HEK293 (cell line): ENCODE measurements around the gene RACK1.
A peak's percentile ranks its signal among the peaks of the same experiment; 100 is the strongest.

Experiments
- HOXD13 ChIP-seq: sonication (generic); formaldehyde crosslinking; IDR thresholded peaks from 2 replicates; pipeline ENCODE4 v1.8.0; 2022; ENCODE audit warnings: missing genetic modification reagents, borderline replicate concordance
- KLF8 ChIP-seq: fragments of 450-650 bp; formaldehyde crosslinking; IDR thresholded peaks from 2 replicates; pipeline ENCODE4 v1.5.1; 2016; ENCODE audit warnings: missing biosample characterization, missing genetic modification characterization
- PRDM1 ChIP-seq: fragments of 450-650 bp; formaldehyde crosslinking; IDR thresholded peaks from 2 replicates; pipeline ENCODE4; 2016; ENCODE audit warnings: missing biosample characterization, missing genetic modification characterization
- SCRT2 ChIP-seq: fragments of 450-650 bp; formaldehyde crosslinking; IDR thresholded peaks from 2 replicates; pipeline ENCODE4 v1.5.1; 2016; ENCODE audit warnings: missing biosample characterization, missing genetic modification characterization
- WT1 ChIP-seq: fragments of 450-650 bp; formaldehyde crosslinking; IDR thresholded peaks from 2 replicates; pipeline ENCODE4 v1.5.1; 2016; ENCODE audit warnings: missing biosample characterization, missing genetic modification characterization
- YY2 ChIP-seq: fragments of 450-650 bp; formaldehyde crosslinking; IDR thresholded peaks from 2 replicates; pipeline ENCODE4 v1.5.1; 2016; ENCODE audit warnings: missing biosample characterization, missing genetic modification characterization
- ZBTB11 ChIP-seq: fragments of 450-650 bp; formaldehyde crosslinking; conservative IDR thresholded peaks from 2 replicates; pipeline ENCODE4 v1.5.1; 2016; ENCODE audit warnings: low read depth, missing biosample characterization, missing genetic modification characterization
- ZBTB21 ChIP-seq: fragments of 450-650 bp; formaldehyde crosslinking; IDR thresholded peaks from 2 replicates; pipeline ENCODE4 v1.5.1; 2017; ENCODE audit warnings: missing biosample characterization, missing genetic modification characterization
- ZFP3 ChIP-seq: fragments of 450-650 bp; formaldehyde crosslinking; IDR thresholded peaks from 2 replicates; pipeline ENCODE4 v1.5.1; 2016; ENCODE audit warnings: low read depth, missing biosample characterization, missing genetic modification characterization
- ZNF114 ChIP-seq: fragments of 450-650 bp; formaldehyde crosslinking; IDR thresholded peaks from 2 replicates; pipeline ENCODE4 v1.5.0; 2017; ENCODE audit warnings: missing biosample characterization, missing genetic modification characterization
- ZNF138 ChIP-seq: fragments of 450-650 bp; formaldehyde crosslinking; IDR thresholded peaks from 2 replicates; pipeline ENCODE4 v1.5.1; 2016; ENCODE audit warnings: missing biosample characterization, missing genetic modification characterization, borderline replicate concordance
- ZNF140 ChIP-seq: fragments of 450-650 bp; formaldehyde crosslinking; IDR thresholded peaks from 2 replicates; pipeline ENCODE4 v1.5.1; 2016; ENCODE audit warnings: missing biosample characterization, missing genetic modification characterization
- ZNF148 ChIP-seq: fragments of 450-650 bp; formaldehyde crosslinking; IDR thresholded peaks from 2 replicates; pipeline ENCODE4 v1.5.0; 2017; ENCODE audit warnings: missing biosample characterization, missing genetic modification characterization, borderline replicate concordance
- ZNF16 ChIP-seq: fragments of 450-650 bp; formaldehyde crosslinking; IDR thresholded peaks from 2 replicates; pipeline ENCODE4 v1.5.1; 2016; ENCODE audit warnings: low read depth, missing biosample characterization, missing genetic modification characterization
- ZNF175 ChIP-seq: fragments of 450-650 bp; formaldehyde crosslinking; IDR thresholded peaks from 2 replicates; pipeline ENCODE4 v1.5.1; 2016; ENCODE audit warnings: missing biosample characterization, missing genetic modification characterization
- ZNF214 ChIP-seq: fragments of 450-650 bp; formaldehyde crosslinking; IDR thresholded peaks from 2 replicates; pipeline ENCODE4 v1.5.1; 2017; ENCODE audit warnings: missing biosample characterization, mild to moderate bottlenecking, missing genetic modification characterization, borderline replicate concordance
- ZNF311 ChIP-seq: fragments of 450-650 bp; formaldehyde crosslinking; IDR thresholded peaks from 2 replicates; pipeline ENCODE4 v1.5.1; 2017; ENCODE audit warnings: missing biosample characterization, missing genetic modification characterization, borderline replicate concordance
- ZNF37A ChIP-seq: fragments of 450-650 bp; IDR thresholded peaks from 2 replicates; pipeline ENCODE4 v1.5.1; 2018; ENCODE audit warnings: missing biosample characterization, missing genetic modification characterization
- ZNF510 ChIP-seq: fragments of 450-650 bp; formaldehyde crosslinking; IDR thresholded peaks from 2 replicates; pipeline ENCODE4 v1.5.1; 2018; ENCODE audit warnings: mild to moderate bottlenecking, missing genetic modification characterization, missing biosample characterization; ENCODE audit not compliant: insufficient replicate concordance
- ZNF514 ChIP-seq: fragments of 450-650 bp; formaldehyde crosslinking; IDR thresholded peaks from 2 replicates; pipeline ENCODE4 v1.5.1; 2016; ENCODE audit warnings: missing biosample characterization, missing genetic modification characterization
- ZNF530 ChIP-seq: fragments of 450-650 bp; formaldehyde crosslinking; IDR thresholded peaks from 2 replicates; pipeline ENCODE4 v1.5.1; 2016; ENCODE audit warnings: low read depth, missing biosample characterization, missing genetic modification characterization
- ZNF555 ChIP-seq: fragments of 450-650 bp; formaldehyde crosslinking; conservative IDR thresholded peaks from 2 replicates; pipeline ENCODE4 v1.5.1; 2017; ENCODE audit warnings: missing biosample characterization, mild to moderate bottlenecking, missing genetic modification characterization, inconsistent platforms
- ZNF571 ChIP-seq: fragments of 450-650 bp; formaldehyde crosslinking; IDR thresholded peaks from 2 replicates; pipeline ENCODE4 v1.5.0; 2017; ENCODE audit warnings: missing biosample characterization, missing genetic modification characterization
- ZNF600 ChIP-seq: fragments of 450-650 bp; formaldehyde crosslinking; IDR thresholded peaks from 2 replicates; pipeline ENCODE4 v1.5.1; 2016; ENCODE audit warnings: missing biosample characterization, missing genetic modification characterization
- ZNF785 ChIP-seq: fragments of 450-650 bp; formaldehyde crosslinking; IDR thresholded peaks from 2 replicates; pipeline ENCODE4 v1.5.1; 2016; ENCODE audit warnings: missing biosample characterization, missing genetic modification characterization
- ZNF792 ChIP-seq: fragments of 450-650 bp; formaldehyde crosslinking; IDR thresholded peaks from 2 replicates; pipeline ENCODE4 v1.5.1; 2016; ENCODE audit warnings: missing biosample characterization, missing genetic modification characterization
- ZNF843 ChIP-seq: fragments of 450-650 bp; formaldehyde crosslinking; IDR thresholded peaks from 2 replicates; pipeline ENCODE4 v1.5.1; 2016; ENCODE audit warnings: missing biosample characterization, missing genetic modification characterization
- ZSCAN30 ChIP-seq: fragments of 450-650 bp; IDR thresholded peaks from 2 replicates; pipeline ENCODE4 v1.5.1; 2018; ENCODE audit warnings: missing biosample characterization, mild to moderate bottlenecking, missing genetic modification characterization, moderate library complexity
- TF ChIP-seq, protein P1 (sequence below): fragments of 450-650 bp; formaldehyde crosslinking; IDR thresholded peaks from 2 replicates; pipeline ENCODE4 v1.5.1; 2016; ENCODE audit warnings: missing biosample characterization, missing genetic modification characterization
- TF ChIP-seq, protein P2 (sequence below): fragments of 450-650 bp; formaldehyde crosslinking; IDR thresholded peaks from 2 replicates; pipeline ENCODE4 v1.5.1; 2016; ENCODE audit warnings: missing biosample characterization, missing genetic modification characterization
- TF ChIP-seq, protein P3 (sequence below): sonication (generic); formaldehyde crosslinking; IDR thresholded peaks from 2 replicates; pipeline ENCODE4 v1.8.1; 2022; ENCODE audit warnings: mild to moderate bottlenecking, moderate library complexity, missing genetic modification reagents

RACK1 gene

DNA sequence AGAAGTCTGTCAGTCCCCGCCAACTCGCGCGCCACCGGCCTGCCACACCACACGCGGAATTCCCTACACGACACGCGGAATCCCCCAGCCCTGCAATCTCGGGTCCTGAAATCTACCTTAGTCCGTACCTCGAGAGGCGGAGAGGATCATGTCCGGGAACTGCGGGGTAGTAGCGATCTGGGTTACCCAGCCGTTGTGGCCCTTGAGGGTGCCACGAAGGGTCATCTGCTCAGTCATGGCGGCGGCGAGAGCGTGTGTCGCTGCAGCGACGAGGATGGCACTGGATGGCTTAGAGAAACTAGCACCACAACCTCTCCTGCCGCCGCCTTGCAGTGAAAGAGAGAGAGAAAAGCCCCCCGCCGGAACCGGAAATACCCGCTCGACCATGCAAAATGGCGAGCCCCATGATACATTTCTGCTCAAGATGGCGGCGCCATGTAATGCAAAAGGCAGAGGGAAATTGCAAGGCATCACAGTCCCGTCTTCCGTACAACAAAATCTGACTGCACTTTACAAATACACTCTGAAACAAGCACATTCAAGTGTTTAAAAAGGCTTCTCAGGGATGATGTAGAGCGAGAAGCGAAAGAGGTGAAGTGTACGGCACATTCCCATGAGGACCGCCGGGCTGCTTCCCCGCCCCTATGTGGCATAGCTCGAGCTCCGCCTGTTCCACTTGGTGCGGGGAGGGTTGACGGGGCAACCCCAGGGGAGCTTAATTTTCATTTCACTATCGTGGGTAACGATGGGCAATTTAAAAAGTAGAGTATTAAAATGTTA lies at the start of gene RACK1 (continued):
- TF ChIP-seq ZNF514 (tag by site-specific recombination) (no peak), ZNF792 (tag by site-specific recombination) (no peak), ZNF785 (tag by site-specific recombination) (no peak), ZNF843 (tag by site-specific recombination) (no peak; the same call in none of the 2 replicates), ZNF148 (tag by site-specific recombination) (no peak), ZNF138 (tag by site-specific recombination) (no peak), ZNF571 (tag by site-specific recombination) (no peak), ZBTB21 (no peak), ZNF214 (no peak), SCRT2 (tag by site-specific recombination) (0 out of 2 replicates have a peak, but pooled peaks have one; percentile 6), KLF8 (peak; percentile 35; the same call in 1 of the 2 replicates), HOXD13 (no peak), ZBTB11 (tag by site-specific recombination) (peak; percentile 96), ZNF175 (tag by site-specific recombination) (no peak), ZNF16 (tag by site-specific recombination) (no peak), ZFP3 (tag by site-specific recombination) (no peak), ZNF114 (tag by site-specific recombination) (no peak), ZNF555 (no peak), PRDM1 (0 out of 2 replicates have a peak, but pooled peaks have one; percentile 8), ZNF530 (no peak), WT1 (tag by site-specific recombination) (peak; percentile 52; the same call in 1 of the 2 replicates), ZNF140 (no peak), ZSCAN30 (tag by site-specific recombination) (peak; percentile 88), YY2 (peak; percentile 99), ZNF510 (no peak), ZNF37A (tag by site-specific recombination) (no peak), ZNF311 (tag by site-specific recombination) (no peak), ZNF600 (tag by site-specific recombination) (no peak; the same call in 1 of the 2 replicates)
- TF ChIP-seq, protein P1, sequence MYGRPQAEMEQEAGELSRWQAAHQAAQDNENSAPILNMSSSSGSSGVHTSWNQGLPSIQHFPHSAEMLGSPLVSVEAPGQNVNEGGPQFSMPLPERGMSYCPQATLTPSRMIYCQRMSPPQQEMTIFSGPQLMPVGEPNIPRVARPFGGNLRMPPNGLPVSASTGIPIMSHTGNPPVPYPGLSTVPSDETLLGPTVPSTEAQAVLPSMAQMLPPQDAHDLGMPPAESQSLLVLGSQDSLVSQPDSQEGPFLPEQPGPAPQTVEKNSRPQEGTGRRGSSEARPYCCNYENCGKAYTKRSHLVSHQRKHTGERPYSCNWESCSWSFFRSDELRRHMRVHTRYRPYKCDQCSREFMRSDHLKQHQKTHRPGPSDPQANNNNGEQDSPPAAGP: peak; percentile 85
- TF ChIP-seq, protein P2, sequence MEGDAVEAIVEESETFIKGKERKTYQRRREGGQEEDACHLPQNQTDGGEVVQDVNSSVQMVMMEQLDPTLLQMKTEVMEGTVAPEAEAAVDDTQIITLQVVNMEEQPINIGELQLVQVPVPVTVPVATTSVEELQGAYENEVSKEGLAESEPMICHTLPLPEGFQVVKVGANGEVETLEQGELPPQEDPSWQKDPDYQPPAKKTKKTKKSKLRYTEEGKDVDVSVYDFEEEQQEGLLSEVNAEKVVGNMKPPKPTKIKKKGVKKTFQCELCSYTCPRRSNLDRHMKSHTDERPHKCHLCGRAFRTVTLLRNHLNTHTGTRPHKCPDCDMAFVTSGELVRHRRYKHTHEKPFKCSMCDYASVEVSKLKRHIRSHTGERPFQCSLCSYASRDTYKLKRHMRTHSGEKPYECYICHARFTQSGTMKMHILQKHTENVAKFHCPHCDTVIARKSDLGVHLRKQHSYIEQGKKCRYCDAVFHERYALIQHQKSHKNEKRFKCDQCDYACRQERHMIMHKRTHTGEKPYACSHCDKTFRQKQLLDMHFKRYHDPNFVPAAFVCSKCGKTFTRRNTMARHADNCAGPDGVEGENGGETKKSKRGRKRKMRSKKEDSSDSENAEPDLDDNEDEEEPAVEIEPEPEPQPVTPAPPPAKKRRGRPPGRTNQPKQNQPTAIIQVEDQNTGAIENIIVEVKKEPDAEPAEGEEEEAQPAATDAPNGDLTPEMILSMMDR (tag by site-specific recombination): peak; percentile 35
- TF ChIP-seq, protein P3, sequence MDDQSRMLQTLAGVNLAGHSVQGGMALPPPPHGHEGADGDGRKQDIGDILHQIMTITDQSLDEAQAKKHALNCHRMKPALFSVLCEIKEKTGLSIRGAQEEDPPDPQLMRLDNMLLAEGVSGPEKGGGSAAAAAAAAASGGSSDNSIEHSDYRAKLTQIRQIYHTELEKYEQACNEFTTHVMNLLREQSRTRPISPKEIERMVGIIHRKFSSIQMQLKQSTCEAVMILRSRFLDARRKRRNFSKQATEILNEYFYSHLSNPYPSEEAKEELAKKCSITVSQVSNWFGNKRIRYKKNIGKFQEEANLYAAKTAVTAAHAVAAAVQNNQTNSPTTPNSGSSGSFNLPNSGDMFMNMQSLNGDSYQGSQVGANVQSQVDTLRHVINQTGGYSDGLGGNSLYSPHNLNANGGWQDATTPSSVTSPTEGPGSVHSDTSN (CRISPR knock-in tag): 0 out of 2 replicates have a peak, but pooled peaks have one; percentile 31
